Measurements from ENCODE around the gene SCAMP1.
"Not testable (repeated sequence)": the region's sequence is repeated elsewhere in the genome, so short reads cannot be mapped to it uniquely, and the experiment has no call there.

SCAMP1 gene

GRCh38 chr5:78359831-78360673 is at the start of gene SCAMP1:
Gene SCAMP1 (plus strand): TSS chr5:78360617. CDS start chr5:78360672, 55 bp downstream.
- DNase-seq, result peak; percentile 87 to 95 (median 90)

GRCh38 chr5:78317515-78317914 is 42.9 kb upstream of the SCAMP1 start:
- no peak for DNase-seq

GRCh38 chr5:78318337-78318736 is 42.1 kb upstream of the SCAMP1 start:
- no peak for DNase-seq

DNA sequence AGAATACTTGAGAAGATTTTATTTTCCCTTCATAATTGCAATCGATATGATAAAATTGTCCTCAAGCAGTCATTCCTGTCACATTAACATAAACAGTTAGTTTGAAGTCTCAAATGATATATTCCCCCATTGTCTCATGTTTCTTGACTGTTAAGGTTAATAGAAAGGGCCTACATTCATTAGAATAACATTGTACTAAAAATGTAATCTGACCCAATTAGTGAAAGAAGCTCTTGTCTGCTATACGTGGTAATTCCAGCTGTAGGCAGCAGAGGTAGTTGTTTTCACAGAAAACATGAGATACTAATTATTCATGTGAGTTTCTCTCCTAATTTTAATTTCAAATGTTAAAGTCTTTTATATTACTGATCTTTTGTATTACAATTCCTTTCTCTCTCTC is 40.0 kb upstream of the SCAMP1 start:
- DNase-seq, result peak; percentile 7 to 72 (median 18)

GRCh38 chr5:78323241-78323640 is 37.2 kb upstream of the SCAMP1 start:
- DNase-seq, result no peak

DNA sequence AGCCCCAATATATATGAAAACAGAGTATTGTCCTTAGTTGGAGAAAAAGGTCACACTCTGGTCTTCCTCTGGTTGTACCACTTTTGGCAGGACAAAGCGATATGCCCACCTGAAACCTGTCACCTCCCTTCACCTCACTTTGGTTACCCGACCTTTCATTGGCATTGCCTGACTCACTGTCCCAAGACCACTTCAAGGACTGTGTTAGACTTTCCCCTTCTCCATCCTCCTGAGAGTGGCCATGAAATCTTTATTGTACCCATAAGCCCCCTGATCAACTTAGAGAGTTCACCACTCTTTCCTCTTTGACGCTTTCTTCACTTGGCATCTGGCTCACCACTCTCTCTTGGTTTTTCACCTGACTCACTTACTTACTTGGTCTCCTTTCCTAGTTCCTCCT is 33.5 kb upstream of the SCAMP1 start:
- DNase-seq, result no peak

DNA sequence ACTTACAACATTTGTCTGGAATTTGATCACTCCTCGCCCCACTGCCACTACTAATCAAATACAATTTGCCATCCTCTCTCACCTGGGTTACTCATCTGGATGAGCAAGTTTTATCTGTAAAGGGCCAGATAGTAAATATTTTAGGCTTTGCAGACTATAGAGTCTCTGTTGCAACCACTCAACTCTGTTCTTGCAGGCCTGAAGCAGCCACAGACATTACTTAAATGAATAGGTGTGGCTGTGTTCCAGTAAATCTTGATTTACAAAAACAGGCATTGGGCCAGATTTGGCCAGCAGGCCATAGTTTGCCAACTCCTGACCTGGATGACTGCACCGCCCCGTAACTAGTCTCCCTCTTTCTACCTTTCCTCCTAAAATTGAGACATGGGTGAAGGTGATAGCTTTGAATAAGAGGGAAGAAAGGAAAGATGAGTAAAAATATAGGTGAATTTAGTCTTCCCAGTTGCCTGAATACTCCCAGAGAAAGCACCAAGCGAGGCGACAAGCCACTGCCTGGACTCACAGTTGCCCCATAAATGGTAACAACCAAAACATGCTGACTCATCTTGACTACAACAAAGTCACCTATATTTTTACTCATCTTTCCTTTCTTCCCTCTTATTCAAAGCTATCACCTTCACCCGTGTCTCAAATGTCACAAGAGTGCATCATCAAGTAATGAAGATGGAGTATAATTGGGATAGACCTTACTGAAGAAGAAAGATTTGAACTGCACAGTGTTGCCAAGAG is 32.5 kb upstream of the SCAMP1 start:
- DNase-seq, result no peak

DNA sequence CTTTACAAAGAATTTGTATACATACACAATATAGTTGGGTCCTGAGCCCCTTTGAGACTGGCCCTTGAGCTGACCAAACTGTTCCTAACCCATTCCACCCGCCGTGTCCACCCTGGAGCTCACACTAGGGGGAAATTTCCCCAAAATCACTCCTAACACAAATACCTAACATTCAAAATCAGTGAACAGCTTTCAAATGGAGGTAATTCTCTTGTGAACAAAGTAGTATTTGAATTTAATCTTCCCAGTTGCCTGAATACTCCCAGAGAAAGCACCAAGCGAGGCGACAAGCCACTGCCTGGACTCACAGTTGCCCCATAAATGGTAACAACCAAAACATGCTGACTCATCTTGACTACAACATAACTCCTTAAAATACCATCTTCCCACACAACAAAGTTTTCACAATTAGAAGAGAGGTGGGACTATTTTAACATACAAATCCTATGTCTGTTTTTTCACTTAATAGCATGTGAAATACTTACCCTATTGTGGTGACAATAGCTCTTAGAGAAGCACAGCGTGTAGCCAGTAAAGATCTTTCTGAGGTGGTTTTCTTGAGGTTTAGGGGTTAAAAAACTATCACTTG is 31.7 kb upstream of the SCAMP1 start:
- DNase-seq, result no peak

DNA sequence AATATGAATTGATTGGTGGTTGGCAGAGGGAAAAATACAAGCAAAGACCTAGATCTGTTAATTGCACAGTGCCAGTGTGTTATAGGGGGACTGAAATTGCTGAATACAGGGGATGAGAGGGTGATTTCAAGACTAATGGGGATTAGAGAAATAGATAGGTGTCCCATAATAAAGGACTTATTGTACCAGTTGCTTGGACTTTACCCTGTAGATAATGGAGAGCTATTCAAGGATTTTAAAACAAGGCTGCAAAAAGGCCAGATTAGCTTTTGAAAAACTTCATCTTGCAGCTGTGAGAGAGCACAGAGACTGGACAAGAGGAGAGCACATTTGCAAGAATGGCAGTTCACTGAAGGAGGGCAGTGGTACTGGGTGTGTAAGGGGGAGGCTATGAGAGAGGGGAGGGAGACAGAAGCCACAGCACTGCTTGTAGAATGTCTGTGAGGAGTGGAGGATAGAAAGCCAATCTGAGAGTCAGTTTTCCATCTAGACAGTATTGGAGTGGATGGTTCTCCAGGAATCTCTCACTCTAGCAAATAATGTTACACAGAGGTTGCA is 28.8 kb upstream of the SCAMP1 start:
- no peak for DNase-seq

DNA sequence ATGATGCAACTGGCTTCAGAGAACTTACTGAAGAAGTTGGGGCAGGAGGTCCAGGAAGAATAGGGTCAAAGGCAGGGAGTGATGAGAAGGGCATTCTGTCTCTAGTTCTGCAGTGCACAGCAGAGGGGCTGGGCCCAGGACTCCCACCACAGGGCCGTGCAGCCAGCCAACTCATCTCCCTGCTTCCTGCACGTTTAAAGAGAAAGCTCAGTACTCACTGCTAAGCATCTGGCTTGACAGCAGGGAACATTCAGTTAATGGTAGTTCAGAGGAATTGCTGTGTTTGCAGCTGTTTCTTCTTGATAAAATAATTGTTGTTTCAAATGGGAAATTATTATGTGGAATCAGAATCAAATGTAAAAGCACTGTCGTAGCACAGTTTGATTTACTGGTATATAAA is 25.6 kb upstream of the SCAMP1 start:
- DNase-seq, result no peak

- DNase-seq, result no peak
Observed at GRCh38 chr5:78335976-78336375, 24.4 kb upstream of the SCAMP1 start.

DNA sequence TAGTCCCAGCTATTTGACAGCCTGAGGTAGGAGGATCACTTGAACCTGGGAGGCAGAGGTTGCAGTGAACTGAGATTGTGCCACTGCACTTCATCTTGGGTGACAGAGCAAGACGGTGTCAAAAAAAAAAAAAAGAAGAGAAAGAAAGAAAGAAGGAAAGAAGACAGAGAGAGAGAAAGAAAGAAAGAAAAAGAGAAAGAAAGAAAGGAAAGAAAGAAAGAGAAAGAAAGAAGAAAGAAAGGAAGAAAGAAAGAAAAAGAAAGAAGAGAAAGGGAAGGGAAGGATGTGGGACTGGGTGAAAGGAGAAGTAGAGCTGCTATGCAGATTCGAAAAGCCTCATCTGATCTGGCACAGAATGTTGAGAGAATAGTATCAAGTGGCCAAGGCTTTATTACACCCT is 23.7 kb upstream of the SCAMP1 start:
- DNase-seq, result no peak

DNA sequence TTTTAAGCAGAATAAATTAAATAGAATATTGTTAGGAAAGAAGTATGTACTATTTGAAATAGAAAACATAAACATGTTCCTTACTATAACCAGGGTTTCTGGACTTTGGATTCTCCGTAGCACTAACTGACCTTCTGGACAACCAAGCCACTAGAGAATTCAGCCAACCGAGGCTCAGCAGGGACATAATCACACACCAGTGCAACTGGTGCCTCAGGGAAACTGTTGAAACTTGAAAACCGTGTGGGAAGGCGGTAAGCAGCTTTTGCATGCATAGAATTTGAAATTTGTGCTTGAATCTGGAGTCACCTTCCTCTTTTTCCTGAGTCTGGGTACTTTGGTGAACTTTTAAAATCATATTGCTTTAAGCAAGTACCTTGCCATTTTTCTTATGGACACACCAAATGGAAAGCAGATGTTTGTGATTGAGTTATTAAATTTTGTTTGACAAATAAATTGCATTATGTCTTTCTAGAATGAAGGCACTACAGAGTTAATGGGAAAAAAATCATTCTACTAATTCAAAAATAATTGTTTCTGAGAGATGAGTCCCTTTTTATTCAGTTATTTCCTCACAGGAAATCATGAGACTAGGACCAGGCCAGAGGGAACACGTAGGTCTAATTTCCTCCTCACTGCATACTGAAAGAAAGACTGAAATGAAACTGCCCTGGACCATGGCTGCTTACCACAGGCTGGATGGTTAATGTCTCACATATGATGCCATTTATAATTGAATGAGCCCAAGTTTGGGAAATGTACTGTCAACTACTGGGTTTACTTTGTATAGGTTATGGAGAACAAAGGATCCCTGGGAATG is 20.6 kb upstream of the SCAMP1 start:
- DNase-seq, result no peak

GRCh38 chr5:78341440-78341839 is 19.0 kb upstream of the SCAMP1 start:
- peak in 2 of 3 experiments; percentile 12 to 53 for DNase-seq

DNA sequence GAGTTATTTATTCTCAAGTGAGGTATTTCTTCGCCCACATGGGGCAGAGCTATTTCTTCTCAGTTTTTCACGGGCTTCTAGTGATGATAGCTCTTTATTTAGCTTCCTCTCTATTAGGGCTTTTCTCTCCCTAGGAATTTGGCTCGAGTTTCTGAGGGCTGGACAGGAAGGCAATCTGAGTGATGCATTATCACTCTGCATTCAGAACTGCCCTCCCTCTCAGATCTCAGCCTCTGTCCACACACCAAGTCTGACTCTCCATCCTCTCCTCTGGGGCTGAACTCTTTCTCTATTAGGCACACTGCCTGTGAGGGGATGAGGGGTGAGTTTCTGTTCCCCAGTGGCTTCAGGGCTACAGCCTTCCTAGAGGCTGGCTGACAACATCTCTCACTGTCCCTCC is 14.9 kb upstream of the SCAMP1 start:
- no peak for DNase-seq

- no peak for DNase-seq
Observed at GRCh38 chr5:78353520-78353919, 6.9 kb upstream of the SCAMP1 start.

- no peak for DNase-seq
Observed at GRCh38 chr5:78354066-78354670, 6.2 kb upstream of the SCAMP1 start.

GRCh38 chr5:78355561-78355960 is 4.9 kb upstream of the SCAMP1 start:
- DNase-seq, result no peak

DNA sequence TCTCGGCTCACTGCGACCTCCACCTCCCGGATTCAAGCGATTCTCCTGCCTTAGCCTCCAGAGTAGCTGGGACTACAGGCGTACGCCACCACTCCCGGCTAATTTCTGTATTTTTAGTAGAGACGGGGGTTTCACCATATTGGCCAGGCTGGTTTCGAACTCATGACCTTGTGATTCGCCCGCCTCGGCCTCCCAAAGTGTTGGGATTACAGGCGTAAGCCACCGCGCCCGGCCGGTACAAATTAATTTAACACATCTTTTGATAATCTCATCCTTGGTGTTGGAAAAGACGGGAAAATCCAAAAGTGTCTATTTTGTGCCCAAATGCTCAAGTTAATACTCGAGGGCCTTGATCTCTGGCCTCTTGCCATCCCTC is 974 bp upstream of the SCAMP1 start:
- DNase-seq, result not testable (repeated sequence)

DNA sequence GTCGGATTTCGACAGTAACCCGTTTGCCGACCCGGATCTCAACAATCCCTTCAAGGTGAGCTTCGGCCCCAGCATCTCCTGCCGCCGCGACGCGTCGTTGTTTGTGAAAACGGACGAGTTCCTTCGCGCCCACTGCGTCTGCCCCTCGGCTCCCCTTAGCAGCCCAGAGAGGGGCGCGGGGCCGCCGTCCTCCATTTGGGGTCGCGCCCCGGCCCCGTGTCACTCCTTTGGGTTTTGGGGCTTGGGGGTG is 182 bp downstream of the SCAMP1 start:
- DNase-seq, result no peak

GRCh38 chr5:78360924-78361630 is 660 bp downstream of the SCAMP1 start:
- DNase-seq, result peak; percentile 37 to 83 (median 76)

- peak in 1 of 3 experiments; percentile 27 for DNase-seq
Observed at GRCh38 chr5:78361631-78361993, 1.2 kb downstream of the SCAMP1 start.
